ENCODE results near the gene STOX1. TPM values are rescaled to one million over a fixed set of nuclear protein-coding genes. Genes with fewer than 3 reads are reported as not detected.
"Not testable (repeated sequence)": the region's sequence is repeated elsewhere in the genome, so short reads cannot be mapped to it uniquely, and the experiment has no call there.

Gene STOX1
- total RNA-seq, 2 experiments from 2014 or later, result 2.6 to 2.8 TPM

- Histone ChIP-seq H3K9me2 (ENCODE audit: insufficient read depth, low read length) (no peaks in the 10 kb centered on the region), H3K79me2 (ENCODE audit: insufficient read depth, low read depth, low read length) (no peaks in the 10 kb centered on the region), H3K36me3 (ENCODE audit: insufficient read depth, low read length) (peaks cover 28% of the 10 kb centered on the region), H3K4me1 (ENCODE audit: insufficient read depth, low read length, poor library complexity, severe bottlenecking) (no peaks in the 10 kb centered on the region), H3K4me2 (ENCODE audit: low read length) (no peak overlapping the region), H3K27ac (ENCODE audit: low read depth, low read length, poor library complexity, severe bottlenecking) (no peak overlapping the region), H3K9me3 (ENCODE audit: low read length) (no peaks in the 10 kb centered on the region), H4K20me1 (ENCODE audit: insufficient read depth, low read length) (peaks cover 4% of the 10 kb centered on the region; the same call in 1 of the 2 replicates), H2AFZ (ENCODE audit: low read length) (no peak overlapping the region), H3K4me3 (ENCODE audit: low read depth, low read length, poor library complexity, severe bottlenecking) (no peak overlapping the region)
- DNase-seq (ENCODE audit: low spot score), result no peak
- ChIA-PET CTCF (ENCODE audit: unreplicated experiment) (no interaction called here), POLR2A (interaction anchor here (0.6 to 1.4 kb wide), 6 partner anchors 10 to 1630 kb away, joined by 3 to 5 read pairs (median 3); no protein-coding TSS in a partner anchor)
- no TSS peak for BruUV-seq (replicated peaks)
- intact Hi-C loops (cut with micrococcal nuclease; ENCODE audit: unreplicated experiment), result no loop called here
- no peak for TF ChIP-seq EZH2phosphoT487 (IDR thresholded peaks at IDR 0.05; ENCODE audit: borderline replicate concordance, low read depth, low read length)
- TF ChIP-seq, protein P1, sequence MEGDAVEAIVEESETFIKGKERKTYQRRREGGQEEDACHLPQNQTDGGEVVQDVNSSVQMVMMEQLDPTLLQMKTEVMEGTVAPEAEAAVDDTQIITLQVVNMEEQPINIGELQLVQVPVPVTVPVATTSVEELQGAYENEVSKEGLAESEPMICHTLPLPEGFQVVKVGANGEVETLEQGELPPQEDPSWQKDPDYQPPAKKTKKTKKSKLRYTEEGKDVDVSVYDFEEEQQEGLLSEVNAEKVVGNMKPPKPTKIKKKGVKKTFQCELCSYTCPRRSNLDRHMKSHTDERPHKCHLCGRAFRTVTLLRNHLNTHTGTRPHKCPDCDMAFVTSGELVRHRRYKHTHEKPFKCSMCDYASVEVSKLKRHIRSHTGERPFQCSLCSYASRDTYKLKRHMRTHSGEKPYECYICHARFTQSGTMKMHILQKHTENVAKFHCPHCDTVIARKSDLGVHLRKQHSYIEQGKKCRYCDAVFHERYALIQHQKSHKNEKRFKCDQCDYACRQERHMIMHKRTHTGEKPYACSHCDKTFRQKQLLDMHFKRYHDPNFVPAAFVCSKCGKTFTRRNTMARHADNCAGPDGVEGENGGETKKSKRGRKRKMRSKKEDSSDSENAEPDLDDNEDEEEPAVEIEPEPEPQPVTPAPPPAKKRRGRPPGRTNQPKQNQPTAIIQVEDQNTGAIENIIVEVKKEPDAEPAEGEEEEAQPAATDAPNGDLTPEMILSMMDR (conservative IDR thresholded peaks at IDR 0.05; ENCODE audit: low read length), result no peak
These were observed 27.1 kb upstream of the STOX1 start for GRCh38 chr10:68800211-68800610.

- Histone ChIP-seq H3K79me2 (ENCODE audit: insufficient read depth, low read depth, low read length) (no peaks in the 10 kb centered on the region), H3K27ac (ENCODE audit: low read depth, low read length, poor library complexity, severe bottlenecking) (no peak overlapping the region), H3K4me2 (ENCODE audit: low read length) (no peak overlapping the region), H3K4me3 (ENCODE audit: low read depth, low read length, poor library complexity, severe bottlenecking) (no peak overlapping the region), H3K4me1 (ENCODE audit: insufficient read depth, low read length, poor library complexity, severe bottlenecking) (no peaks in the 10 kb centered on the region), H3K9me3 (ENCODE audit: low read length) (no peaks in the 10 kb centered on the region), H2AFZ (ENCODE audit: low read length) (no peak overlapping the region), H4K20me1 (ENCODE audit: insufficient read depth, low read length) (peaks cover 4% of the 10 kb centered on the region; the same call in 1 of the 2 replicates), H3K36me3 (ENCODE audit: insufficient read depth, low read length) (no peaks in the 10 kb centered on the region), H3K9me2 (ENCODE audit: insufficient read depth, low read length) (no peaks in the 10 kb centered on the region)
- intact Hi-C loops (cut with micrococcal nuclease; ENCODE audit: unreplicated experiment), result no loop called here
- TF ChIP-seq, protein P1 (conservative IDR thresholded peaks at IDR 0.05; ENCODE audit: low read length), result no peak
- no peak for TF ChIP-seq EZH2phosphoT487 (IDR thresholded peaks at IDR 0.05; ENCODE audit: borderline replicate concordance, low read depth, low read length)
- ChIA-PET CTCF (ENCODE audit: unreplicated experiment) (no interaction called here), POLR2A (interaction anchor here (0.6 kb wide), 1 partner anchor 236 kb away, joined by 5 read pairs; no protein-coding TSS in a partner anchor)
- no peak for DNase-seq (ENCODE audit: low spot score)
- no TSS peak for BruUV-seq (replicated peaks)
These were observed 22.6 kb upstream of the STOX1 start for GRCh38 chr10:68804692-68805091.

DNA sequence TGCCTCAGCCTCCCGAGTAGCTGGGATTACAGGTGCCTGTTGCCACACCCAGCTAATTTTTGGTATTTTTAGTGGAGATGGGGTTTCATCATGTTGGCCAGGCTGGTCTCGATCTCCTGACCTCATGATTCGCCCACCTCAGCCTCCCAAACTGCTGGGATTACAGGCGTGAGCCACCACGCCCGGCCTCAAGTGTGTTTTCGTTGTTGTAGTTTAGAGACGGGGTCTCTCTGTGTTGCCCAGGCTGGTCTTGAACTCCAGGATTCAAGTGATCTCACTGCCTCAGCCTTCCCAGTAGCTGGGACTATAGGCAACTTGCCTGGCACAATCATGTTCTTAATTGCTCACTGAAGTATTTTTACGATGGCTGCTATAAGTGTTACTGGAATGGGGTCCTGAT, 16.5 kb upstream of the STOX1 start:
- CTCF ChIA-PET (ENCODE audit: unreplicated experiment); H3K9me2 ChIP-seq (ENCODE audit: insufficient read depth, low read length); intact Hi-C loops (cut with micrococcal nuclease; ENCODE audit: unreplicated experiment); H3K4me2 ChIP-seq (ENCODE audit: low read length); H3K27ac ChIP-seq (ENCODE audit: low read depth, low read length, poor library complexity, severe bottlenecking); H3K9me3 ChIP-seq (ENCODE audit: low read length); DNase-seq (ENCODE audit: low spot score); H3K4me1 ChIP-seq (ENCODE audit: insufficient read depth, low read length, poor library complexity, severe bottlenecking); BruUV-seq (replicated peaks); H4K20me1 ChIP-seq (ENCODE audit: insufficient read depth, low read length); H3K79me2 ChIP-seq (ENCODE audit: insufficient read depth, low read depth, low read length); H3K4me3 ChIP-seq (ENCODE audit: low read depth, low read length, poor library complexity, severe bottlenecking); H2AFZ ChIP-seq (ENCODE audit: low read length); H3K36me3 ChIP-seq (ENCODE audit: insufficient read depth, low read length); POLR2A ChIA-PET: not testable (repeated sequence)
